ENCODE results near the gene CYP4A22.

DNA sequence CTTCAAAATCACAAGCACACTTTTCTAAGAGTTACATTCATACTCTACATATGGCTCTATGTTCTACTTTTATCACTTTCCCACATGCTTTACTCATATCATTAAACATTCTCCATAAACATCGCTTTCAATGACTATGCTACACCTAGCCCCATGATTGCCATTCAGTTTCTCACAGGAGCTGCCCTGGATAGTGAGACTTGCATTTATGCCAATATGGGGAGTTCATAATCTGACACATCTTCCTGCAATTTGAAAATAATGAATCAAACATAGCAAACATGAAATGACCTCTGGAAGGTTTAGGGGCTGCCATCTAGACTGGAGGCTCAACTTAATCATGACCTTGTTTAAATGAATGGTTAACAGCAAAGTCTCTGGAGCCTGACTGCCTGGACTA, 9.0 kb upstream of the CYP4A22 start:
- no peak for TF ChIP-seq POLR2A (IDR thresholded peaks at IDR 0.05)
- TF ChIP-seq CTCF (IDR thresholded peaks at IDR 0.05), result no peak
- no peak for TF ChIP-seq EP300 (IDR thresholded peaks at IDR 0.05)
- no peak for TF ChIP-seq POLR2AphosphoS5 (IDR thresholded peaks at IDR 0.05)

All from gastroesophageal sphincter (tissue), 3 donors.